HepG2 (cell line): ENCODE results near the gene NFE2L1.

Source experiments
- ATAD3A ChIP-seq: sonication (generic); formaldehyde crosslinking; IDR thresholded peaks from 2 replicates; pipeline ENCODE4 v1.4.0; 2020; ENCODE audit warnings: missing genetic modification reagents
- ATF1 ChIP-seq: IDR thresholded peaks from 2 replicates; pipeline ENCODE4 v1.6.1; 2016; ENCODE audit warnings: mild to moderate bottlenecking, control low read depth
- FOXP1 ChIP-seq, 2 experiments: fragments of 450-650 bp in 1 of 2; IDR thresholded peaks; 2 replicates each; pipeline ENCODE4 v1.6.1; 2017 to 2018; ENCODE audit warnings: antibody characterized with exemption in 1 of 2
- KDM1A ChIP-seq: IDR thresholded peaks from 2 replicates; pipeline ENCODE4 v1.6.1; 2016; ENCODE audit warnings: missing compliant biosample characterization
- MAFF ChIP-seq: IDR thresholded peaks from 2 replicates; pipeline ENCODE4 v1.6.1; 2011; ENCODE audit warnings: low read depth, low read length, improper control_type of control experiment
- POLR2A ChIP-seq, 2 experiments: IDR thresholded peaks; 2 replicates each; pipeline ENCODE4 v1.6.1; 2011; ENCODE audit warnings: low read depth in 2 of 2, low read length in 2 of 2, mild to moderate bottlenecking in 1 of 2, moderate library complexity in 1 of 2; ENCODE audit not compliant: insufficient read depth in 1 of 2
- POLR2AphosphoS5 ChIP-seq: IDR thresholded peaks from 2 replicates; pipeline ENCODE4 v1.6.1; 2012; ENCODE audit warnings: low read depth, low read length
- RARA ChIP-seq: IDR thresholded peaks from 2 replicates; pipeline ENCODE4 v1.6.1; 2016; ENCODE audit warnings: missing genetic modification reagents, missing compliant biosample characterization
- SUZ12 ChIP-seq: fragments of 150-350 bp; IDR thresholded peaks from 2 replicates; pipeline ENCODE4 v1.6.1; 2014; ENCODE audit warnings: low read depth, low read length
- TAF1 ChIP-seq: sonication (generic); formaldehyde crosslinking; IDR thresholded peaks from 2 replicates; pipeline ENCODE4 v1.4.0; 2020; ENCODE audit warnings: missing genetic modification reagents
- ZBTB21 ChIP-seq: sonication (generic); formaldehyde crosslinking; IDR thresholded peaks from 2 replicates; pipeline ENCODE4 v1.4.0; 2020; ENCODE audit warnings: missing genetic modification reagents
- TF ChIP-seq, protein P1 (sequence below): sonication (generic); formaldehyde crosslinking; IDR thresholded peaks from 2 replicates; pipeline ENCODE4 v1.5.0; 2020; ENCODE audit warnings: mild to moderate bottlenecking, missing genetic modification reagents, moderate library complexity
- TF ChIP-seq, protein P2 (sequence below): sonication (generic); formaldehyde crosslinking; IDR thresholded peaks from 2 replicates; pipeline ENCODE4 v1.4.0; 2020; ENCODE audit warnings: missing genetic modification reagents
- TF ChIP-seq, protein P3 (sequence below), 2 experiments: sonication (generic) in 1 of 2; formaldehyde crosslinking in 1 of 2; IDR thresholded peaks; 2 replicates each; pipeline versions ENCODE4 v1.4.0 to v1.6.1; 2018 to 2020; ENCODE audit warnings: missing genetic modification reagents in 2 of 2, borderline replicate concordance in 1 of 2, low read depth in 1 of 2, mild to moderate bottlenecking in 1 of 2, missing biosample characterization in 1 of 2

DNA sequence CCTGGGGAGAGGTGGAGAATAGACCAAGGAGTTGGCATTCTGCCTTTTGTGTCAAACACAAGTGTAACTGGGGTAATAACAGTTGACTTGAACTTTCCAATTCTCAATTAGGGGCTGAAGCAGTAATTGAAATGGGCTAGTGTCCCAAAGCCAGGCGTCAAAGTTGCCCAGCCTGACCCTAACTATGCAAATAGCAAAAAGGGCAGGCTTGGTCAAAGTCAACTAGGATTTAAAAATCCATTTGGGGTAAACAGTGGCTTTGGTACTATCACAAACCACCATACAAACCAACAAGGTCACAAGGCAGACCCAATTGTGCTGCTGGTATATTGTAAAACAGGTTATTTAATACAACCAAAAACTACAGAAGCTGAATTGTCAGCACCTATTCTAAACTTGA lies 18.0 kb downstream of the NFE2L1 start:
- TF ChIP-seq, protein P1, sequence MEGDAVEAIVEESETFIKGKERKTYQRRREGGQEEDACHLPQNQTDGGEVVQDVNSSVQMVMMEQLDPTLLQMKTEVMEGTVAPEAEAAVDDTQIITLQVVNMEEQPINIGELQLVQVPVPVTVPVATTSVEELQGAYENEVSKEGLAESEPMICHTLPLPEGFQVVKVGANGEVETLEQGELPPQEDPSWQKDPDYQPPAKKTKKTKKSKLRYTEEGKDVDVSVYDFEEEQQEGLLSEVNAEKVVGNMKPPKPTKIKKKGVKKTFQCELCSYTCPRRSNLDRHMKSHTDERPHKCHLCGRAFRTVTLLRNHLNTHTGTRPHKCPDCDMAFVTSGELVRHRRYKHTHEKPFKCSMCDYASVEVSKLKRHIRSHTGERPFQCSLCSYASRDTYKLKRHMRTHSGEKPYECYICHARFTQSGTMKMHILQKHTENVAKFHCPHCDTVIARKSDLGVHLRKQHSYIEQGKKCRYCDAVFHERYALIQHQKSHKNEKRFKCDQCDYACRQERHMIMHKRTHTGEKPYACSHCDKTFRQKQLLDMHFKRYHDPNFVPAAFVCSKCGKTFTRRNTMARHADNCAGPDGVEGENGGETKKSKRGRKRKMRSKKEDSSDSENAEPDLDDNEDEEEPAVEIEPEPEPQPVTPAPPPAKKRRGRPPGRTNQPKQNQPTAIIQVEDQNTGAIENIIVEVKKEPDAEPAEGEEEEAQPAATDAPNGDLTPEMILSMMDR (CRISPR knock-in tag): no peak
- TF ChIP-seq POLR2AphosphoS5 (no peak), SUZ12 (no peak), RARA (CRISPR knock-in tag) (peak; percentile 50; the same call in 1 of the 2 replicates), KDM1A (CRISPR knock-in tag) (no peak), ZBTB21 (CRISPR knock-in tag) (no peak), FOXP1 (IDR thresholded peaks at IDR 0.05) (no peak), FOXP1 (CRISPR knock-in tag; IDR thresholded peaks at IDR 0.05) (0 out of 2 replicates have a peak, but pooled peaks have one; percentile 11), MAFF (no peak), ATF1 (no peak), ATAD3A (CRISPR knock-in tag) (no peak), POLR2A (IDR thresholded peaks at IDR 0.05; ENCODE audit: insufficient read depth in 1 of 2, low read depth in 2 of 2, low read length in 2 of 2) (no peak), TAF1 (CRISPR knock-in tag) (no peak)
- TF ChIP-seq, protein P2, sequence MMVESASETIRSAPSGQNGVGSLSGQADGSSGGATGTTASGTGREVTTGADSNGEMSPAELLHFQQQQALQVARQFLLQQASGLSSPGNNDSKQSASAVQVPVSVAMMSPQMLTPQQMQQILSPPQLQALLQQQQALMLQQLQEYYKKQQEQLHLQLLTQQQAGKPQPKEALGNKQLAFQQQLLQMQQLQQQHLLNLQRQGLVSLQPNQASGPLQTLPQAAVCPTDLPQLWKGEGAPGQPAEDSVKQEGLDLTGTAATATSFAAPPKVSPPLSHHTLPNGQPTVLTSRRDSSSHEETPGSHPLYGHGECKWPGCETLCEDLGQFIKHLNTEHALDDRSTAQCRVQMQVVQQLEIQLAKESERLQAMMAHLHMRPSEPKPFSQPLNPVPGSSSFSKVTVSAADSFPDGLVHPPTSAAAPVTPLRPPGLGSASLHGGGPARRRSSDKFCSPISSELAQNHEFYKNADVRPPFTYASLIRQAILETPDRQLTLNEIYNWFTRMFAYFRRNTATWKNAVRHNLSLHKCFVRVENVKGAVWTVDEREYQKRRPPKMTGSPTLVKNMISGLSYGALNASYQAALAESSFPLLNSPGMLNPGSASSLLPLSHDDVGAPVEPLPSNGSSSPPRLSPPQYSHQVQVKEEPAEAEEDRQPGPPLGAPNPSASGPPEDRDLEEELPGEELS: no peak
- TF ChIP-seq, protein P3, sequence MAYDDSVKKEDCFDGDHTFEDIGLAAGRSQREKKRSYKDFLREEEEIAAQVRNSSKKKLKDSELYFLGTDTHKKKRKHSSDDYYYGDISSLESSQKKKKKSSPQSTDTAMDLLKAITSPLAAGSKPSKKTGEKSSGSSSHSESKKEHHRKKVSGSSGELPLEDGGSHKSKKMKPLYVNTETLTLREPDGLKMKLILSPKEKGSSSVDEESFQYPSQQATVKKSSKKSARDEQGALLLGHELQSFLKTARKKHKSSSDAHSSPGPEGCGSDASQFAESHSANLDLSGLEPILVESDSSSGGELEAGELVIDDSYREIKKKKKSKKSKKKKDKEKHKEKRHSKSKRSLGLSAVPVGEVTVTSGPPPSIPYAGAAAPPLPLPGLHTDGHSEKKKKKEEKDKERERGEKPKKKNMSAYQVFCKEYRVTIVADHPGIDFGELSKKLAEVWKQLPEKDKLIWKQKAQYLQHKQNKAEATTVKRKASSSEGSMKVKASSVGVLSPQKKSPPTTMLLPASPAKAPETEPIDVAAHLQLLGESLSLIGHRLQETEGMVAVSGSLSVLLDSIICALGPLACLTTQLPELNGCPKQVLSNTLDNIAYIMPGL (CRISPR knock-in tag; IDR thresholded peaks at IDR 0.05; ENCODE audit: borderline replicate concordance in 1 of 2, low read depth in 1 of 2): no peak
